ENCODE measurements around the gene IL17B.

IL17B gene

GRCh38 chr5:149379818-149380374, 804 bp upstream of the IL17B start:
- Histone ChIP-seq H3K4me2 (ENCODE audit: low read depth, low read length) (no peak overlapping the region), H4K20me1 (ENCODE audit: insufficient read depth, low read length) (no peaks in the 10 kb centered on the region), H3K9me3 (replicated peaks; ENCODE audit: insufficient read depth, low read length) (no peaks in the 10 kb centered on the region), H3K4me1 (ENCODE audit: low read length) (no peaks in the 10 kb centered on the region), H2AFZ (ENCODE audit: low read length) (no peak overlapping the region), H3K36me3 (replicated peaks; ENCODE audit: insufficient read depth, low read length) (no peaks in the 10 kb centered on the region), H3K79me2 (ENCODE audit: low read length) (no peaks in the 10 kb centered on the region), H3K27ac (ENCODE audit: low read length) (no peak overlapping the region), H3K9ac (ENCODE audit: low read length) (no peak overlapping the region), H3K27me3 (replicated peaks; ENCODE audit: insufficient read depth, low read length) (no peaks in the 10 kb centered on the region), H3K9me2 (replicated peaks; ENCODE audit: insufficient read depth, low read length) (no peaks in the 10 kb centered on the region), H3F3A (ENCODE audit: insufficient read depth, low read length) (no peaks in the 10 kb centered on the region), H3K4me3 (ENCODE audit: low read length) (no peak overlapping the region)
- TF ChIP-seq CTCF (IDR thresholded peaks at IDR 0.05; ENCODE audit: low read length) (no peak), EZH2phosphoT487 (IDR thresholded peaks at IDR 0.05; ENCODE audit: low read length) (no peak), EZH2 (optimal IDR thresholded peaks at IDR 0.05; ENCODE audit: low read depth, low read length) (no peak)
- DNase-seq, result no peak

- H3K9ac ChIP-seq (ENCODE audit: low read length), result no peak overlapping the region
- no peak for DNase-seq
- H3K79me2 ChIP-seq (ENCODE audit: low read length), result no peaks in the 10 kb centered on the region
These were observed 761 bp downstream of the IL17B start for GRCh38 chr5:149378241-149378820.

GRCh38 chr5:149376711-149377447, 2.2 kb downstream of the IL17B start:
- Histone ChIP-seq H4K20me1 (ENCODE audit: insufficient read depth, low read length) (no peaks in the 10 kb centered on the region), H3K4me3 (ENCODE audit: low read length) (no peak overlapping the region), H3K27me3 (replicated peaks; ENCODE audit: insufficient read depth, low read length) (no peaks in the 10 kb centered on the region), H3K79me2 (ENCODE audit: low read length) (no peaks in the 10 kb centered on the region), H3K36me3 (replicated peaks; ENCODE audit: insufficient read depth, low read length) (no peaks in the 10 kb centered on the region), H3K9ac (ENCODE audit: low read length) (no peak overlapping the region), H3K4me2 (ENCODE audit: low read depth, low read length) (no peak overlapping the region), H2AFZ (ENCODE audit: low read length) (no peak overlapping the region), H3K27ac (ENCODE audit: low read length) (no peak overlapping the region), H3K9me2 (replicated peaks; ENCODE audit: insufficient read depth, low read length) (no peaks in the 10 kb centered on the region), H3K9me3 (replicated peaks; ENCODE audit: insufficient read depth, low read length) (no peaks in the 10 kb centered on the region), H3F3A (ENCODE audit: insufficient read depth, low read length) (no peaks in the 10 kb centered on the region), H3K4me1 (ENCODE audit: low read length) (no peaks in the 10 kb centered on the region)
- TF ChIP-seq CTCF (IDR thresholded peaks at IDR 0.05; ENCODE audit: low read length) (no peak), EZH2phosphoT487 (IDR thresholded peaks at IDR 0.05; ENCODE audit: low read length) (no peak), EZH2 (optimal IDR thresholded peaks at IDR 0.05; ENCODE audit: low read depth, low read length) (no peak)
- DNase-seq, result no peak

More at GRCh38 chr5:149378241-149378820, 761 bp downstream of the IL17B start:
- no peaks in the 10 kb centered on the region for H3K27me3 ChIP-seq (replicated peaks; ENCODE audit: insufficient read depth, low read length)
- no peaks in the 10 kb centered on the region for H3K4me1 ChIP-seq (ENCODE audit: low read length)
- H3F3A ChIP-seq (ENCODE audit: insufficient read depth, low read length), result no peaks in the 10 kb centered on the region
- no peaks in the 10 kb centered on the region for H3K9me2 ChIP-seq (replicated peaks; ENCODE audit: insufficient read depth, low read length)
- H3K4me2 ChIP-seq (ENCODE audit: low read depth, low read length), result no peak overlapping the region
- no peaks in the 10 kb centered on the region for H4K20me1 ChIP-seq (ENCODE audit: insufficient read depth, low read length)
- H3K36me3 ChIP-seq (replicated peaks; ENCODE audit: insufficient read depth, low read length), result no peaks in the 10 kb centered on the region
- H3K9me3 ChIP-seq (replicated peaks; ENCODE audit: insufficient read depth, low read length), result no peaks in the 10 kb centered on the region
- no peak overlapping the region for H3K4me3 ChIP-seq (ENCODE audit: low read length)
- no peak overlapping the region for H2AFZ ChIP-seq (ENCODE audit: low read length)
- no peak overlapping the region for H3K27ac ChIP-seq (ENCODE audit: low read length)
- no peak for TF ChIP-seq EZH2 (optimal IDR thresholded peaks at IDR 0.05; ENCODE audit: low read depth, low read length)
- TF ChIP-seq EZH2phosphoT487 (IDR thresholded peaks at IDR 0.05; ENCODE audit: low read length), result no peak
- TF ChIP-seq CTCF (IDR thresholded peaks at IDR 0.05; ENCODE audit: low read length), result no peak
